Endothelial cell (in vitro differentiated cells): ENCODE data around the gene GUCY1A2. TPM values are rescaled to one million over a fixed set of nuclear protein-coding genes. Genes with fewer than 3 reads are reported as not detected.
"Not testable (repeated sequence)": the region's sequence is repeated elsewhere in the genome, so short reads cannot be mapped to it uniquely, and the experiment has no call there.

Experiments used
- DNase-seq: peaks from one replicate; pipeline ENCODE4 v3.0.0; 2021; ENCODE audit warnings: low spot score
- H3K27ac Mint-ChIP-seq: one replicate; pipeline ENCODE4 v1.8.0; 2021; ENCODE audit warnings: mixed read lengths, inconsistent platforms; ENCODE audit not compliant: unreplicated experiment
- H3K27me3 Mint-ChIP-seq: one replicate; pipeline ENCODE4 v1.8.0; 2021; ENCODE audit warnings: mild to moderate bottlenecking, moderate library complexity, mixed read lengths, inconsistent platforms; ENCODE audit not compliant: unreplicated experiment
- H3K36me3 Mint-ChIP-seq: one replicate; pipeline ENCODE4 v1.8.0; 2021; ENCODE audit warnings: mild to moderate bottlenecking, low read depth, mixed read lengths, inconsistent platforms; ENCODE audit not compliant: unreplicated experiment
- H3K4me1 Mint-ChIP-seq: one replicate; pipeline ENCODE4 v1.8.0; 2021; ENCODE audit warnings: mild to moderate bottlenecking, mixed read lengths, inconsistent platforms; ENCODE audit not compliant: unreplicated experiment
- H3K4me3 Mint-ChIP-seq: one replicate; pipeline ENCODE4 v1.8.0; 2021; ENCODE audit warnings: mild to moderate bottlenecking, mixed read lengths, inconsistent platforms; ENCODE audit not compliant: unreplicated experiment
- H3K9me3 Mint-ChIP-seq: one replicate; pipeline ENCODE4 v1.8.0; 2021; ENCODE audit warnings: mixed read lengths, inconsistent platforms; ENCODE audit not compliant: unreplicated experiment
- CTCF ChIP-seq: fragments of 200-600 bp; sonication (generic); IDR thresholded peaks from one replicate; pipeline ENCODE4 v1.5.0; 2021; ENCODE audit warnings: antibody characterized with exemption; ENCODE audit not compliant: unreplicated experiment
- total RNA-seq: library from RNA; stranded (reverse); fragmentation: NEBNext Ultra II Directional; extraction: Animal tissue kit (Norgen Biotek cat#: 25700); gene quantifications from one replicate; pipeline ENCODE4 v1.2.1, GENCODE V29; 2021; ENCODE audit not compliant: unreplicated experiment

Gene GUCY1A2
- total RNA-seq, 1 donor from 2014 or later, result 0.10 TPM

GRCh38 chr11:106813806-106814205 lies 204.5 kb downstream of the GUCY1A2 start:
- DNase-seq, result no peak
- Mint-ChIP-seq H3K27ac (no peak overlapping the region), H3K4me1 (no peaks in the 10 kb centered on the region), H3K4me3 (no peak overlapping the region), H3K27me3 (no peaks in the 10 kb centered on the region), H3K9me3 (no peaks in the 10 kb centered on the region), H3K36me3 (no peaks in the 10 kb centered on the region)
- TF ChIP-seq CTCF, result no peak

- no peaks in the 10 kb centered on the region for H3K4me1 Mint-ChIP-seq
- no peak overlapping the region for H3K4me3 Mint-ChIP-seq
- TF ChIP-seq CTCF, result no peak
- no peak overlapping the region for H3K27ac Mint-ChIP-seq
- no peaks in the 10 kb centered on the region for H3K27me3 Mint-ChIP-seq
- no peak for DNase-seq
- H3K9me3 Mint-ChIP-seq, result no peaks in the 10 kb centered on the region
- no peaks in the 10 kb centered on the region for H3K36me3 Mint-ChIP-seq
Measured at GRCh38 chr11:106794058-106794457, 224.2 kb downstream of the GUCY1A2 start.

- no peaks in the 10 kb centered on the region for H3K36me3 Mint-ChIP-seq
- no peak for DNase-seq
- peaks cover 2% of the 10 kb centered on the region for H3K27me3 Mint-ChIP-seq
- H3K9me3 Mint-ChIP-seq, result no peaks in the 10 kb centered on the region
- H3K4me3 Mint-ChIP-seq, result no peak overlapping the region
- no peak for TF ChIP-seq CTCF
- no peak overlapping the region for H3K27ac Mint-ChIP-seq
- no peaks in the 10 kb centered on the region for H3K4me1 Mint-ChIP-seq
Measured at GRCh38 chr11:106789406-106789805, 228.9 kb downstream of the GUCY1A2 start.

- no peak overlapping the region for H3K4me3 Mint-ChIP-seq
- H3K4me1 Mint-ChIP-seq, result no peaks in the 10 kb centered on the region
- no peak for DNase-seq
- H3K27me3 Mint-ChIP-seq, result peaks cover 4% of the 10 kb centered on the region
- H3K9me3 Mint-ChIP-seq, result no peaks in the 10 kb centered on the region
- no peaks in the 10 kb centered on the region for H3K36me3 Mint-ChIP-seq
- no peak for TF ChIP-seq CTCF
- no peak overlapping the region for H3K27ac Mint-ChIP-seq
Measured at GRCh38 chr11:106787454-106787853, 230.8 kb downstream of the GUCY1A2 start.

- H3K27me3 Mint-ChIP-seq, result peaks cover 4% of the 10 kb centered on the region
- no peak overlapping the region for H3K27ac Mint-ChIP-seq
- TF ChIP-seq CTCF, result no peak
- no peak overlapping the region for H3K4me3 Mint-ChIP-seq
- DNase-seq, result no peak
- no peaks in the 10 kb centered on the region for H3K36me3 Mint-ChIP-seq
- H3K4me1 Mint-ChIP-seq, result no peaks in the 10 kb centered on the region
- H3K9me3 Mint-ChIP-seq, result no peaks in the 10 kb centered on the region
Measured at GRCh38 chr11:106785913-106786650, 232.2 kb downstream of the GUCY1A2 start.

- not testable (repeated sequence) for DNase-seq, H3K4me3 Mint-ChIP-seq, H3K36me3 Mint-ChIP-seq, H3K4me1 Mint-ChIP-seq, H3K9me3 Mint-ChIP-seq, H3K27ac Mint-ChIP-seq, H3K27me3 Mint-ChIP-seq
Measured at GRCh38 chr11:106777302-106777701, 241.0 kb downstream of the GUCY1A2 start.
